A549 treated with Hydrocortisone at 1 μM for 4 hours (cell line): ENCODE results near the gene DYNLT2. TPM values are rescaled to one million over a fixed set of nuclear protein-coding genes. Genes with fewer than 3 reads are reported as not detected.

Experiments
- total RNA-seq: library from RNA; stranded (reverse); fragments of 200-300 nt; extraction: Qiagen RNA extraction; gene quantifications from 5 replicates; pipeline ENCODE4 v1.2.3, GENCODE V29; 2022

The DYNLT2 gene
- 0.46 to 0.69 TPM (median 0.61 TPM) in 5 replicates for total RNA-seq

DNA sequence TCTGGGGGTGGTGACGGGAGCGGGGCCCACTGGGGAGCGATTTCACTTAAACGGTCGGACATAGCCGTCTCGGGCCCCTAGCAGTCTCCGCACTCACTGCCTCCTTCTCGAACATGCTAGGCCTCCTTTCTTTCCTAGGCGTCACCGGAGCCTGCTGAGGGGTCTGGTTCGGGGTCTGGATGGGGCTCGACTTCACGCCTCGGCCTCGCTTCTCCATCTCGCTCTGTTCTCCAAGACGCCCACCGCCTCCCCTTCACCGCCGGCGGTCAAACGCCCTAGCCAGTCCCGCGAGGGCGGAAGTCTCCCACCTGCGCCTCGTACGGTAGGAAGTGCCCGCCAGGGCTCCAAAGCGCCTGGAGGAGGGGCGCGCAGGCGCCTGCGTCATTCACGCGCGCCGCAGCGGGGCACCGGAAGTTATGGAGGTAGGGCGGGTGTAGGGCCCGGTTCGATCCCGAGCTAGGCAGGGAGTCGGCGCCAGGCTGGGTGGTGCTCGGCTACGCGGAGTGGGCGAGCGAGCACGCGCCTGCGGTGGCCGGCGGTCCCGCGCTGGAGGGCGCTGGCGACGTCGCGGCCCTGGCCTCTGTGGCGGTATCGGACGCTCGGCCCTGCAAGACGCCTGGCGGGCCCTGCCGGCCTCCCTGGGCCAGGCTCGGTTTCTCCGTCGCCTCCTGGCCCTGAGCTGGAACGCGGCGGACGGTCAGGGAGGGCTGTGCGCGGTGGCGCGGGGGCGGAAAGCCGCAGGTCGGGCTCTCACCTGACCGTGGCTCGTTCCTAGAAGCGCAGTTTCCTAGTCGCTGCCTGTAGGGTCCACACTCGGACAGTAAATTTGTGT, at the start of gene DYNLT2, which contains the start of gene ERMARD:
TSS of gene DYNLT2 (minus strand) at position 331 of the 832 bp plus-strand sequence. CDS start at position 217, 114 bp downstream.
TSS of gene ERMARD (plus strand) at position 381 of the 832 bp plus-strand sequence. CDS start at position 417, 36 bp downstream.

DNA sequence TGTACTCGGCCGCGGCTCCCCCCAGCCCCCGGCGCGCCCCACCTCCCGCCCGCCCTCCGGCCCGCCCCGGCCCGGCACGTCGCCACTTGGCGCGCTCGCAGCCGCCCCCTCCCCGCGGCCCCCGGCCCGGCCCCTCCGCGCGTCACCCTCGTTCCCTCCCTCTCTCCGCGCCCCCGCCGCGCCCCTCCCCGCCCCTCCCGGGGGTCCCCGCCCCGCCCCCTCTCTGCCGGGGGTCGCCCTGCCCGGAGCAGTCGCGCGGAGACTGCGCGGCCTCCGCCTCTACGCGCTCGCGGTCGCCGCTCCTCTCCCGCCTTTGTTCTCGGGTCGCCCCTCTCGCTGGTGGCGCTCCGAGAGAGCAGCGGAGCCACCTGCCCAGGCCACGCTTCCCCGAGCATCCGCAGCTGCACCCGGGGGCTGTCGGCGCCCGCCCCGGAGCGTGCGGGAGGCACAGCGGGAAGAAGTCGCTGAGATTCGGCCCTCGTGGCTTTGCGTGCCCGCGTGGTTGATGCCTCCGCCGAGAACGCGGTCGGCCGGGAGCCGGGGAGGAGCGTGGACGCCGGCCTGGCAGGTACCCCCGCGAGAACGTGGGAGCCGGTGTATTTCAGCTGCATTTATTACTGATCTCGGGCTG, 26.8 kb downstream of the DYNLT2 start, which contains the start of gene PHF10:
TSS of gene PHF10 (minus strand) at position 7 of the 631 bp plus-strand sequence. CDS start 569 bp downstream, outside the sequence.

GRCh38 chr6:169701954-169702839, 49.2 kb downstream of the DYNLT2 start, which contains the start of the genes C6orf120 and WDR27:
Gene C6orf120 (plus strand): TSS chr6:169702126. CDS start chr6:169702460, 334 bp downstream.
Gene WDR27 (minus strand): TSS chr6:169702029. CDS start chr6:169689005, 13,024 bp downstream.

Other genes with a start within 250 kb of the DYNLT2 start
- 7.7 to 11.5 TPM (median 10.2 TPM) in 5 replicates for gene WDR27, start 49.5 kb downstream of the DYNLT2 start, total RNA-seq
- 10.2 to 14.4 TPM (median 13.3 TPM) in 5 replicates for gene C6orf120, start 49.4 kb downstream of the DYNLT2 start, total RNA-seq
- 18.8 to 25.0 TPM (median 22.9 TPM) in 5 replicates for gene PHF10, start 27.1 kb downstream of the DYNLT2 start, total RNA-seq
- gene ERMARD, start 50 bp upstream of the DYNLT2 start, total RNA-seq, result 6.3 to 8.5 TPM (median 7.6 TPM) in 5 replicates